ENCODE data around the gene MDFIC2.

MDFIC2 gene

GRCh38 chr3:70333080-70333479 lies 20.6 kb upstream of the MDFIC2 start:
- TF ChIP-seq EZH2phosphoT487 (IDR thresholded peaks at IDR 0.05; ENCODE audit: borderline replicate concordance) = no peak
- no peak for TF ChIP-seq CTCF (conservative IDR thresholded peaks at IDR 0.05; ENCODE audit: low read length)
- Histone ChIP-seq H3K9me3 (ENCODE audit: insufficient read depth, low read depth, low read length) (no peaks in the 10 kb centered on the region), H3K9ac (ENCODE audit: low read depth, low read length, poor library complexity, severe bottlenecking) (no peak overlapping the region), H2AFZ (ENCODE audit: low read length) (no peak overlapping the region), H3K4me1 (ENCODE audit: insufficient read depth, low read length, poor library complexity, severe bottlenecking) (no peaks in the 10 kb centered on the region), H3K9me2 (replicated peaks; ENCODE audit: low read depth, low read length) (no peaks in the 10 kb centered on the region), H3K27me3 (ENCODE audit: insufficient read depth, low read length, poor library complexity, severe bottlenecking) (no peaks in the 10 kb centered on the region), H3F3A (ENCODE audit: low read depth) (no peaks in the 10 kb centered on the region), H3K36me3 (ENCODE audit: insufficient read depth, low read length) (no peaks in the 10 kb centered on the region), H3K79me2 (ENCODE audit: insufficient read depth, low read length) (no peaks in the 10 kb centered on the region), H3K4me2 (ENCODE audit: low read depth, low read length, poor library complexity, severe bottlenecking) (no peak overlapping the region), H4K20me1 (ENCODE audit: insufficient read depth, low read length, poor library complexity, severe bottlenecking) (no peaks in the 10 kb centered on the region), H3K4me3 (ENCODE audit: low read length, poor library complexity, severe bottlenecking) (no peak overlapping the region)

GRCh38 chr3:70315021-70315420 lies 2.6 kb upstream of the MDFIC2 start:
- Histone ChIP-seq H3K4me2 (ENCODE audit: low read depth, low read length, poor library complexity, severe bottlenecking) (no peak overlapping the region), H3K9me2 (replicated peaks; ENCODE audit: low read depth, low read length) (no peaks in the 10 kb centered on the region), H3F3A (ENCODE audit: low read depth) (no peaks in the 10 kb centered on the region), H3K9ac (ENCODE audit: low read depth, low read length, poor library complexity, severe bottlenecking) (no peak overlapping the region), H3K27me3 (ENCODE audit: insufficient read depth, low read length, poor library complexity, severe bottlenecking) (no peaks in the 10 kb centered on the region), H3K79me2 (ENCODE audit: insufficient read depth, low read length) (no peaks in the 10 kb centered on the region), H2AFZ (ENCODE audit: low read length) (no peak overlapping the region), H3K9me3 (ENCODE audit: insufficient read depth, low read depth, low read length) (no peaks in the 10 kb centered on the region), H4K20me1 (ENCODE audit: insufficient read depth, low read length, poor library complexity, severe bottlenecking) (no peaks in the 10 kb centered on the region), H3K4me1 (ENCODE audit: insufficient read depth, low read length, poor library complexity, severe bottlenecking) (no peaks in the 10 kb centered on the region), H3K36me3 (ENCODE audit: insufficient read depth, low read length) (no peaks in the 10 kb centered on the region), H3K4me3 (ENCODE audit: low read length, poor library complexity, severe bottlenecking) (no peak overlapping the region)
- TF ChIP-seq CTCF (conservative IDR thresholded peaks at IDR 0.05; ENCODE audit: low read length) = no peak
- TF ChIP-seq EZH2phosphoT487 (IDR thresholded peaks at IDR 0.05; ENCODE audit: borderline replicate concordance) = no peak

- no peaks in the 10 kb centered on the region for H3K9me3 ChIP-seq (ENCODE audit: insufficient read depth, low read depth, low read length)
- no peaks in the 10 kb centered on the region for H3K36me3 ChIP-seq (ENCODE audit: insufficient read depth, low read length)
- H3K27me3 ChIP-seq (ENCODE audit: insufficient read depth, low read length, poor library complexity, severe bottlenecking) = no peaks in the 10 kb centered on the region
- H3K4me2 ChIP-seq (ENCODE audit: low read depth, low read length, poor library complexity, severe bottlenecking) = no peak overlapping the region
- H3K79me2 ChIP-seq (ENCODE audit: insufficient read depth, low read length) = no peaks in the 10 kb centered on the region
- H3K9ac ChIP-seq (ENCODE audit: low read depth, low read length, poor library complexity, severe bottlenecking) = no peak overlapping the region
- no peaks in the 10 kb centered on the region for H3K9me2 ChIP-seq (replicated peaks; ENCODE audit: low read depth, low read length)
- no peaks in the 10 kb centered on the region for H4K20me1 ChIP-seq (ENCODE audit: insufficient read depth, low read length, poor library complexity, severe bottlenecking)
- no peaks in the 10 kb centered on the region for H3K4me1 ChIP-seq (ENCODE audit: insufficient read depth, low read length, poor library complexity, severe bottlenecking)
- H2AFZ ChIP-seq (ENCODE audit: low read length) = no peak overlapping the region
- no peaks in the 10 kb centered on the region for H3F3A ChIP-seq (ENCODE audit: low read depth)
- no peak overlapping the region for H3K4me3 ChIP-seq (ENCODE audit: low read length, poor library complexity, severe bottlenecking)
- TF ChIP-seq CTCF (conservative IDR thresholded peaks at IDR 0.05; ENCODE audit: low read length) (no peak), EZH2phosphoT487 (IDR thresholded peaks at IDR 0.05; ENCODE audit: borderline replicate concordance) (no peak)
These were observed 1.6 kb downstream of the MDFIC2 start for GRCh38 chr3:70310809-70311208.
